ENCODE data around the gene DIP2C.
"Not testable (repeated sequence)": the region's sequence is repeated elsewhere in the genome, so short reads cannot be mapped to it uniquely, and the experiment has no call there.

Gene DIP2C

GRCh38 chr10:266974-267425 is 422.5 kb downstream of the DIP2C start:
- DNase-seq (ENCODE audit: low spot score): no peak

DNA sequence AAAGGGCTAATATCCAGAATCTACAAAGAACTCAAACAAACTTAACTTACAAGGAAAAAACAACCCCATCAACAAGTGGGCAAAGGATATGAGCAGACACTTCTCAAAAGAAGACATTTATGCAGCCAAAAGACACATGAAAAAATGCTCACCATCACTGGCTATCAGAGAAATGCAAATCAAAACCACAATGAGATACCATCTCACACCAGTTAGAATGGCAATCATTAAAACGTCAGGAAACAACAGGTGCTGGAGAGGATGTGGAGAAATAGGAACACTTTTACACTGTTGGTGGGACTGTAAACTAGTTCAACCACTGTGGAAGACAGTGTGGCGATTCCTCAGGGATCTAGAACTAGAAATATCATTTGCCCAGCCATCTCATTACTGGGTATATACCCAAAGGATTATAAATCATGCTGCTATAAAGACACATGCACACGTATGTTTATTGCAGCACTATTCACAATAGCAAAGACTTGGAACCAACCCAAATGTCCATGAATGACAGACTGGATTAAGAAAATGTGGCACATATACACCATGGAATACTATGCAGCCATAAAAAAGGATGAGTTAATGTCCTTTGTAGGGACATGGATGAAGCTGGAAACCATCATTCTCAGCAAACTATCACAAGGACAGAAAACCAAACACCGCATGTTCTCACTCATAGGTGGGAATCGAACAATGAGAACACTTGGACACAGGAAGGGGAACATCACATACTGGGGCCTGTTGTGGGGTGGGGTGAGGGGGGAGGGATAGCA is 423.5 kb downstream of the DIP2C start:
- DNase-seq (ENCODE audit: low spot score): not testable (repeated sequence)

DNA sequence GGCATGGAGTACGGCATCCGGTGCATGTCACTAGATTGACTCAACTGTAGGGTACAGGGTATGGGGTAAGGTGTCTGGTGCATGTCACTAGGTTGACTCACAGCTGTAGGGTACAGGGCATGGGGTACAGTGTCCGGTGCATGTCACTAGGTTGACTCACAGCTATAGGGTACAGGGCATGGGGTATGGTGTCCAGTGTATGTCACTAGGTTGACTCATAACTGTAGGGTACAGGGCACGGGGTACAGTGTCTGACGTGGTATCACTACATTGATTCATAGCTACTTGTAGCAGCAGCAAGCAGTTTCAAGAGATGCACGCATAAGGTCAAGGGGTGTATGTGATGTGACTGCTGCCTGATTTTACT is 424.4 kb downstream of the DIP2C start:
- DNase-seq (ENCODE audit: low spot score): not testable (repeated sequence)

- peak; percentile 11 for DNase-seq (ENCODE audit: low spot score)
Measured at GRCh38 chr10:264160-265073, 425.1 kb downstream of the DIP2C start.

DNA sequence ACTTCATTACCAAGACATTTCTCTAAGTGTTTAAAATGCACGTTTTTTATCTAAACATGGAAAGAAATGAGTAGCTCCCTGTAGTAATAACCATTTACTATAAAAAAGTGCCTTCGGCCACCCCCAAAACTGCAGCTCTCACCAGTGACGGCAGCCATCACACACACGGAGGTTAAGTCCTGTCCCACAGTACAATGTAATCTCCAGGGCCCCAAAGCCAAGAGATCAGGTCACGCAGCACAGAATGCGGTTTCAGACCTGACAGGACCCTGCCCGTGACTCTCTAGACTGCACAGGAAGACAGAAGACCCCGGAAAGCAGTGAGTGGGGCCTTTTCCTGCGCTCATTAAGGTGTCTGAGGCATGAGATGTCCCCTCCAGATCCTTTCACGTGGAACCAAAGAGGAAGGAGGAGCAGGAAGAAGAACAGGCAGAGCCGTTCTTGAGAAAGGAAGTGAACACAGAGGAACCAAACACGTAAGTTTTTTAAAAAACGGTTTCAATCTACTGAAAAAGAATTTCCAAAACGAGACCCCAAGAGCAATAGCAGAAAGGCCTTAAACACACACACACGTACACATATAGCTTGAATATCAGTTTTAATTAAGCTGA is 428.5 kb downstream of the DIP2C start:
- no peak for DNase-seq (ENCODE audit: low spot score)

GRCh38 chr10:251982-252582 is 437.4 kb downstream of the DIP2C start:
- no peak for DNase-seq (ENCODE audit: low spot score)

- no peak for DNase-seq (ENCODE audit: low spot score)
Measured at GRCh38 chr10:248307-248706, 441.2 kb downstream of the DIP2C start.

DNA sequence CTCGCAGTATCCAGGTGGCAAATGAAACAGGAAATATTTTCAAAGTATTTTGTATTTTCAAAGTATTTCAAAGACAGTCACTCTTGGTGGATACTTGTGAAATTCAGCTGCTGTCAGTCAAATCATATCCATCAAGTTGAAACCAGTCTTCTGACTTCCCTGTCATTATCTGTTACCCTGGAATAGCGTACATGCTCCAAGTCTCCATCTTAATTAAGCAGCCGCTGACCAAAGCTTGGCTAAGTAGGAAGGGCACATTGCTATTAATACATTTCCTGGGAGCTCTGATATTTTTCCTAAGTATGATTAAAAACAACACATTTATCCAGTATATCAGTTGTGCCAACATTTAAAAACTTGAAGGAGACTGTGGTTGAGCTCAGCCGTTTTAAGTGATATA is 442.0 kb downstream of the DIP2C start:
- DNase-seq (ENCODE audit: low spot score): no peak

DNA sequence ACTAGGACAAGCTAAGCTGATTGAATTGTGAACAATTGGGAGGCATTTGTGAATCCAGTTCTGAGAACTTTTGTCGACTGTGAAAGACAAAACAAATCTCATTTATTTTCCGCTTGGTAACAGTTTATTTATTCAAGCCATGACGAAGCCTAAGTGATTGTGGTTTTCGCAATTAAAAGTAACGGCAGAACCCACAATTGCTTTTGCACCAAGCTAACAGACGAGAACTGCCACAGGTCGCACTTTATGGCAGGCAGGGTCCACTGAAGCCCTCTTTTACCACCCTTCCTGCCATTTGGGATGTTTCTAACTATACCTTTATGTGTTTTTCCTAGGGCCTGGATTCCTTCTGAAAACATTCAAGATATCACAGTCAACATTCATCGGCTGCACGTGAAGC is 443.0 kb downstream of the DIP2C start:
- DNase-seq (ENCODE audit: low spot score): no peak

DNA sequence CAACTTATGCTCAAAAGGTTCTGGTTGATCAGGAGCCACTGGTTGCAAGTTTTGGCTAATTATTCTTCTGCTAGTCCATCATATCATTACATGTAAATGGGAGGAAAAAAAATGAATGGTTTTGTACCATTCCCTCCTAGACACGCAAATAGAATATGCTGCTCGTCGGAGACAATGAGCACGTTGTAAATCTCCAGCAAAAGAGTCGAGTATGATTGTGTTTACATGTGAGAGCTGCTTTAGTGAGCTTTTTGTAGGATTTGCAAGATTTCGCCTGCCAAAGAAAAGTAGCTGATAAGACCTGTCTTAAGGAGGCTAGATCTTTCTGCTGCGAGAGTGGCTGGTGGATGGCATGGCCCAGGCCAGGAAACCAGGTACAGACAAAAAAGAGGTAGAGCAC is 445.2 kb downstream of the DIP2C start:
- no peak for DNase-seq (ENCODE audit: low spot score)

- no peak for DNase-seq (ENCODE audit: low spot score)
Measured at GRCh38 chr10:241966-242643, 447.4 kb downstream of the DIP2C start.

DNA sequence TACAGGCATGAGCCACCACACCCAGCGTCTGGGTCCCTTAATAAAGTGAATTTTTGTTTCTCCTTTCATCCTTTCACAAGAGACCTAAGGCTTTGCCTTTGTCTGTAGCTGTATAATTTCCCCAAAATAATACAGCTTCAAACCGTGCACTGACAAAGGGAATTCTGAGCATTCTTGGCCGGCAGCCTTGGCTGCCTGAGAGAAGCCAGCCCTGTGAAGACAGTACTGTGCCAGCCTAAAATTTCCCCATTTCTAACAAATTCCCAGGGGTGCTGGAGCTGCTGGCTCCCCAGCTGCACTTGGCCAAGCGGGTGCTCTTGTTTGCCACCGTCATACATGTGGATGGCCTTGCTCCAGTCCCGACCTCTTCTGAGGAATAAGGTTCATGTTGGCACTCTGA is 448.0 kb downstream of the DIP2C start:
- no peak for DNase-seq (ENCODE audit: low spot score)

- DNase-seq (ENCODE audit: low spot score): no peak
Measured at GRCh38 chr10:239109-239508, 450.4 kb downstream of the DIP2C start.

GRCh38 chr10:235915-236314 is 453.6 kb downstream of the DIP2C start:
- DNase-seq (ENCODE audit: low spot score): no peak

- DNase-seq (ENCODE audit: low spot score): no peak
Measured at GRCh38 chr10:234708-235406, 454.6 kb downstream of the DIP2C start.

DNA sequence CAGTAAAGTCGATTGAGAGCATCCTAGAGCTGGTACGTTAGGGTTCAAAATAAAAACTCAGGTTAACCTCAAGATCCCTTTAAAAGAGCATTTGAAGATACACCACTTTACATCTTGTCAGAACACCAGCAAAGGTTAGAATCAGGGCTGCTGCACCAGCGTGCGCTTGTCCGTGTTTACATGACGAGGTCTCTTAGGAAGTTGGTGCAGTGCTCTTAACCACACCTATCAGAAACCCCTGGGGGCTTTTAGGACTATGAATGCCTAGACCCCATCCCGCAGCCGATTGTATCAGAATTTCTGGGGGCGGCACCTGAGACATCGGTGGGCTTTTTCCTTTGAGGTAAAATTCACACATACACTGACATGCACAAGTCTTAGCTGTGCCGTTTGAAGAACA is 456.6 kb downstream of the DIP2C start:
- DNase-seq (ENCODE audit: low spot score): no peak

DNA sequence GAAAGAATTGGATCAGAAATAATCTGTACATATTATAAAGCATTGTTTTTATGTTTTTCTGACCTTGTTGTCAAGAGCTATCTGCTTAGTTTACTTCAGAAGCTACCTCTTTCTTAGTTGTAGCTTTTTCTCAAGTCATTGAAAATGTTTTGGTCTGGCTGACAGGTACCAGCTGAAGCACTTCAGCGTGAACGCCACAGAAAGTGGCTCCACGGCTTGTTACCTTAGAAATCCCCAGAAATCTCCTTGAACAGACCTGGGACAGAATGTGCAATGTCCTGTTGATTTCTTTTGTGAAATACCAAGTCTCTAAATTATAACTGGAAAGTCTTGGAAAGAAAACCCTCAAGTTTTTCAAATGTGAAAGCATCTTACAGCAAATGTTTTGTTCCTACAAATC is 457.4 kb downstream of the DIP2C start:
- no peak for DNase-seq (ENCODE audit: low spot score)

DNA sequence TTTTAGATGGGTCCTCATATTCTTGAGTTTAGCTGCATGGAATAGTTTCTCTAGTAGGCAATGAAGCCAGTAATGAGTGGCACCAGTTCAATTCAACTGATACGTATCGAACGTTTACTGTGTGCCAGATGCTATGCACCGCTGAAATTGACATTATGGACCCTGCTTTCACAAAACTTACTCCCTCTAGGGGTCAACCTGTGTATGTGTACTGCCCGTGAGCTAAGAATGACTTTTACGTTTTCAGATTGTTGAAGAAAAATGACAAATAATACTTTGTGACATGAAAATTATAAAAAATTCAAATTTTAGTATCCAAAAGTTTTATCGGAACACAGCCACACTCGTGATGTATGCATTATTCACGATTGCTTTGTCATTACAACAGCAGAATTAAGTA is 458.7 kb downstream of the DIP2C start:
- DNase-seq (ENCODE audit: low spot score): peak; percentile 9

DNA sequence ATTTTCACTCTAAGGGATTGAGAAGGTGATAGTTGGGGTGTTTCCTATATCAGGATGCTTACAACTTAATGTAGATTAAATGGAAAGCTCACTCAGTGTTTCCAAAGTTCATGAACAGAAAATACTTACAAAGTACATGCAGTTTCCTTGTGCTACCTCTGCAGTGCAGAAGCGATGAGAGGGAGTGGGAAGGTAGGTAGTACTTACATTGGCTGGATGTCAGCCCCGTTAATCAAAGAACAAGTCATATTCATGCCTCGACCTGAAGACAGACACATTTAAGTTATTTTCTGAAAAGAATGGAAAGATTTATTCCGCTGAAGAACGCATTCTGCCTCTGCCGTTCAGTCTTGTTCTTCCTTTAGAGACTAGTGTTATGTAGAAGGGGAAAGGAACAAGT is 461.1 kb downstream of the DIP2C start:
- no peak for DNase-seq (ENCODE audit: low spot score)

GRCh38 chr10:227014-227413 is 462.5 kb downstream of the DIP2C start:
- no peak for DNase-seq (ENCODE audit: low spot score)

DNA sequence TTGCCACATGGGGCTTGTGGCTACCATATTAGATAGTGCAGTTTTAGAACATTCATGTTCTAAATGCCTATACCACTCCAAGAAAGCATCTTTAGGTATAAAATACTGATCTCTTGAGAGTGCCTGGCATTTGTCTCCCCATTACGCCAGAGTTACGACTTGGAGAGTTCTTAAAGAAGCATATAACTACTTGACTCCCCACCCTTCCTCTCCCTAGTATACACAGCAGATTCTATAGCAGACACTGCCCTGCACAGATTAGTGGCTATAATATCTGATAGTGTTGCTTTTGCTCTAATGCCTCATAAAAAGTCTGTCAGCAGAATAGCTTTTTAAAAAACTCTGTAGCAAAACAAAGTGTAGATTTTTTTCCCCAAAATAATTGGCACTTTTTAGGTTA is 463.4 kb downstream of the DIP2C start:
- no peak for DNase-seq (ENCODE audit: low spot score)
